Measurements from ENCODE around the gene TMEM59L. TPM values are rescaled to one million over a fixed set of nuclear protein-coding genes. Genes with fewer than 3 reads are reported as not detected.

TMEM59L gene
- polyA plus RNA-seq, 1 donor = 12.5 TPM

GRCh38 chr19:18668744-18669523 is 56.3 kb downstream of the TMEM59L start:
- Histone ChIP-seq H3K36me3 (ENCODE audit: control insufficient read depth, insufficient read depth, low read length) (peaks cover 22% of the 10 kb centered on the region), H3K27ac (ENCODE audit: low read length) (no peak overlapping the region), H3K4me3 (ENCODE audit: low read length) (no peak overlapping the region), H3K9me3 (ENCODE audit: control insufficient read depth, low read depth, low read length) (peaks cover 16% of the 10 kb centered on the region), H3K4me1 (ENCODE audit: control insufficient read depth, insufficient read depth, low read length) (no peaks in the 10 kb centered on the region), H3K27me3 (ENCODE audit: control insufficient read depth, insufficient read depth, low read length) (no peaks in the 10 kb centered on the region)
- WGBS (ENCODE audit: insufficient coverage, low lambda C conversion rate) = 100% methylated on average over 1 of the region's 58 CpGs
- no peak for DNase-seq

- WGBS (ENCODE audit: insufficient coverage, low lambda C conversion rate) = 75% methylated on average over 2 of the region's 12 CpGs
- no peak overlapping the region for H3K4me3 ChIP-seq (ENCODE audit: low read length)
- no peak overlapping the region for H3K27ac ChIP-seq (ENCODE audit: low read length)
- H3K4me1 ChIP-seq (ENCODE audit: control insufficient read depth, insufficient read depth, low read length) = no peaks in the 10 kb centered on the region
- no peaks in the 10 kb centered on the region for H3K27me3 ChIP-seq (ENCODE audit: control insufficient read depth, insufficient read depth, low read length)
- DNase-seq = no peak
- H3K9me3 ChIP-seq (ENCODE audit: control insufficient read depth, low read depth, low read length) = peaks cover 16% of the 10 kb centered on the region
- H3K36me3 ChIP-seq (ENCODE audit: control insufficient read depth, insufficient read depth, low read length) = peaks cover 22% of the 10 kb centered on the region
Observed at GRCh38 chr19:18669524-18669817, 56.8 kb downstream of the TMEM59L start.

GRCh38 chr19:18669883-18670282 is 57.2 kb downstream of the TMEM59L start:
- no peak overlapping the region for H3K4me3 ChIP-seq (ENCODE audit: low read length)
- no peaks in the 10 kb centered on the region for H3K27me3 ChIP-seq (ENCODE audit: control insufficient read depth, insufficient read depth, low read length)
- H3K4me1 ChIP-seq (ENCODE audit: control insufficient read depth, insufficient read depth, low read length) = no peaks in the 10 kb centered on the region
- H3K9me3 ChIP-seq (ENCODE audit: control insufficient read depth, low read depth, low read length) = peaks cover 16% of the 10 kb centered on the region
- DNase-seq = no peak
- no peak overlapping the region for H3K27ac ChIP-seq (ENCODE audit: low read length)
- WGBS (ENCODE audit: insufficient coverage, low lambda C conversion rate) = no CpG with 5 or more reads among the region's 11 CpGs
- peaks cover 22% of the 10 kb centered on the region for H3K36me3 ChIP-seq (ENCODE audit: control insufficient read depth, insufficient read depth, low read length)

- DNase-seq = no peak
- Histone ChIP-seq H3K27me3 (ENCODE audit: control insufficient read depth, insufficient read depth, low read length) (no peaks in the 10 kb centered on the region), H3K9me3 (ENCODE audit: control insufficient read depth, low read depth, low read length) (peaks cover 16% of the 10 kb centered on the region), H3K27ac (ENCODE audit: low read length) (no peak overlapping the region), H3K4me1 (ENCODE audit: control insufficient read depth, insufficient read depth, low read length) (no peaks in the 10 kb centered on the region), H3K4me3 (ENCODE audit: low read length) (no peak overlapping the region), H3K36me3 (ENCODE audit: control insufficient read depth, insufficient read depth, low read length) (peaks cover 22% of the 10 kb centered on the region)
- no CpG with 5 or more reads among the region's 13 CpGs for WGBS (ENCODE audit: insufficient coverage, low lambda C conversion rate)
Observed at GRCh38 chr19:18670312-18670711, 57.6 kb downstream of the TMEM59L start.

Other genes starting within 250 kb of the TMEM59L start
- gene GDF15, start 226.7 kb upstream of the TMEM59L start, polyA plus RNA-seq = 20.3 TPM
- 3.1 TPM for gene LRRC25, start 215.2 kb upstream of the TMEM59L start, polyA plus RNA-seq
- 105 TPM for gene SSBP4, start 193.5 kb upstream of the TMEM59L start, polyA plus RNA-seq
- 64.4 TPM for gene ISYNA1, start 174.7 kb upstream of the TMEM59L start, polyA plus RNA-seq
- 9.6 TPM for gene ELL, start 90.8 kb upstream of the TMEM59L start, polyA plus RNA-seq
- gene FKBP8, start 69.3 kb upstream of the TMEM59L start, polyA plus RNA-seq = 138 TPM
- 62.4 TPM for gene KXD1, start 55.0 kb upstream of the TMEM59L start, polyA plus RNA-seq
- gene UBA52, start 41.0 kb upstream of the TMEM59L start, polyA plus RNA-seq = 901 TPM
- 47.2 TPM for gene REX1BD, start 24.1 kb upstream of the TMEM59L start, polyA plus RNA-seq
- 3.2 TPM for gene CRLF1, start 6.1 kb upstream of the TMEM59L start, polyA plus RNA-seq
- gene KLHL26, start 24.2 kb downstream of the TMEM59L start, polyA plus RNA-seq = 4.6 TPM
- gene CRTC1, start 70.8 kb downstream of the TMEM59L start, polyA plus RNA-seq = 21.5 TPM
- 1.2 TPM for gene COMP, start 178.4 kb downstream of the TMEM59L start, polyA plus RNA-seq
- gene UPF1, start 219.1 kb downstream of the TMEM59L start, polyA plus RNA-seq = 52.3 TPM